ENCODE measurements around the gene PTGES2.

DNA sequence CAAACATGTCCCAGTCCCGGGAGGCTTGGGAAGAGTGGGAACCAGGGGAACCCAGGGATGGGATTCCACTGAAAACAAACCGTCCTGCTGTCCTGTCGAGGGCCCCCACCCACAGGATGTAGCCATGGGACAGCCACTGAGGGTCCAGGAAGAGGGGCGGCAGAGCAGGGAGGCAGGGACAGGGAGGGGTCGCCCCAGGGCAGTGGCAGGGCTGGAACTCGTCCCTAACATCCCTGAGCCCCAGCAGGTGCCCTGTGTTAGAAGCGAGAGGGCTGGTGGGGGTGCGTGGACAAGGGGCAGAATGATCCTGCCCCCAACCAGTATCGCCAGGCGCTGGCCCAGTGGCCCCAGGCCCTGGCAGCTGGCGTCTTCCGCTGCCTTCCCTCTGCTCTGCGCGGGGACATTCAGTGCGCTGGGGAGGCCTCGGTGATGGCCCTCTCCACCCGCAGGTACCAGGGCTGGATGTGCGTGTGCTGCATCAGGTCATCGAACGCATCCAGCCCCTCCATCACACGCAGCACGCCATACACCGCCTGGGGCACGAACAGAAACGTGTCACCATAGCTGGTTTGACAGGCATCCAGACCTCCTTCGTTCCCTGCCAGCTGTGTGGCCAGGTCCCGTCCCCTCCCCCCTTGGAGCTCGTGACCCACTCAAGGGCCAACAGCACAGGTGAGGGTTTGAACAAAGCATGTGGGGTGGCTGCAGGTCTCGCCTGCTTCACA is 6.6 kb downstream of the PTGES2 start:
- no peak for TF ChIP-seq EZH2 (IDR thresholded peaks at IDR 0.05; ENCODE audit: low read depth, unreplicated experiment)
- no peak for TF ChIP-seq EZH2phosphoT487 (IDR thresholded peaks at IDR 0.05; ENCODE audit: unreplicated experiment)
- no peak for TF ChIP-seq ZNF114 (CRISPR knock-in tag; IDR thresholded peaks at IDR 0.05)
- no peak for TF ChIP-seq JUNB (IDR thresholded peaks at IDR 0.05; ENCODE audit: unreplicated experiment)
- TF ChIP-seq, protein P1, sequence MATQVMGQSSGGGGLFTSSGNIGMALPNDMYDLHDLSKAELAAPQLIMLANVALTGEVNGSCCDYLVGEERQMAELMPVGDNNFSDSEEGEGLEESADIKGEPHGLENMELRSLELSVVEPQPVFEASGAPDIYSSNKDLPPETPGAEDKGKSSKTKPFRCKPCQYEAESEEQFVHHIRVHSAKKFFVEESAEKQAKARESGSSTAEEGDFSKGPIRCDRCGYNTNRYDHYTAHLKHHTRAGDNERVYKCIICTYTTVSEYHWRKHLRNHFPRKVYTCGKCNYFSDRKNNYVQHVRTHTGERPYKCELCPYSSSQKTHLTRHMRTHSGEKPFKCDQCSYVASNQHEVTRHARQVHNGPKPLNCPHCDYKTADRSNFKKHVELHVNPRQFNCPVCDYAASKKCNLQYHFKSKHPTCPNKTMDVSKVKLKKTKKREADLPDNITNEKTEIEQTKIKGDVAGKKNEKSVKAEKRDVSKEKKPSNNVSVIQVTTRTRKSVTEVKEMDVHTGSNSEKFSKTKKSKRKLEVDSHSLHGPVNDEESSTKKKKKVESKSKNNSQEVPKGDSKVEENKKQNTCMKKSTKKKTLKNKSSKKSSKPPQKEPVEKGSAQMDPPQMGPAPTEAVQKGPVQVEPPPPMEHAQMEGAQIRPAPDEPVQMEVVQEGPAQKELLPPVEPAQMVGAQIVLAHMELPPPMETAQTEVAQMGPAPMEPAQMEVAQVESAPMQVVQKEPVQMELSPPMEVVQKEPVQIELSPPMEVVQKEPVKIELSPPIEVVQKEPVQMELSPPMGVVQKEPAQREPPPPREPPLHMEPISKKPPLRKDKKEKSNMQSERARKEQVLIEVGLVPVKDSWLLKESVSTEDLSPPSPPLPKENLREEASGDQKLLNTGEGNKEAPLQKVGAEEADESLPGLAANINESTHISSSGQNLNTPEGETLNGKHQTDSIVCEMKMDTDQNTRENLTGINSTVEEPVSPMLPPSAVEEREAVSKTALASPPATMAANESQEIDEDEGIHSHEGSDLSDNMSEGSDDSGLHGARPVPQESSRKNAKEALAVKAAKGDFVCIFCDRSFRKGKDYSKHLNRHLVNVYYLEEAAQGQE (IDR thresholded peaks at IDR 0.05; ENCODE audit: unreplicated experiment), result no peak
- no peak for TF ChIP-seq CTCF (conservative IDR thresholded peaks at IDR 0.05; ENCODE audit: low read depth in 2 of 2)
- TF ChIP-seq POLR2AphosphoS5 (IDR thresholded peaks at IDR 0.05; ENCODE audit: low read depth), result no peak

Measured in GM23338 (cell line).